Mesothelial cell of epicardium (in vitro differentiated cells): Measurements from ENCODE around the gene SH2D3A. TPM values are rescaled to one million over a fixed set of nuclear protein-coding genes. Genes with fewer than 3 reads are reported as not detected.

Source experiments
- DNase-seq, 2 experiments: peaks; one replicate each; pipeline ENCODE4 v3.0.0; 2021; ENCODE audit warnings: low spot score in 2 of 2; ENCODE audit not compliant: unreplicated experiment in 2 of 2
- H3K27ac Mint-ChIP-seq: 2 replicates; pipeline ENCODE4 v1.8.0; 2021; ENCODE audit warnings: mixed read lengths
- H3K27me3 Mint-ChIP-seq: 2 replicates; pipeline ENCODE4 v1.8.0; 2021; ENCODE audit warnings: low read depth, mixed read lengths
- H3K36me3 Mint-ChIP-seq: 2 replicates; pipeline ENCODE4 v1.8.0; 2021; ENCODE audit warnings: mixed read lengths
- H3K4me1 Mint-ChIP-seq: 2 replicates; pipeline ENCODE4 v1.8.0; 2021; ENCODE audit warnings: mixed read lengths
- H3K4me3 Mint-ChIP-seq: 2 replicates; pipeline ENCODE4 v1.8.0; 2021; ENCODE audit warnings: mild to moderate bottlenecking, moderate library complexity, mixed read lengths
- H3K9me3 Mint-ChIP-seq: 2 replicates; pipeline ENCODE4 v1.8.0; 2021; ENCODE audit warnings: mixed read lengths
- CTCF ChIP-seq: fragments of 200-600 bp; sonication (generic); IDR thresholded peaks from one replicate; pipeline ENCODE4 v1.5.0; 2021; ENCODE audit warnings: antibody characterized with exemption; ENCODE audit not compliant: unreplicated experiment
- total RNA-seq: library from RNA; stranded (reverse); gene quantifications from 3 replicates; pipeline ENCODE4 v1.2.1, GENCODE V29; 2021

Gene SH2D3A
- total RNA-seq, 1 donor from 2014 or later, result 13.3 TPM

DNA sequence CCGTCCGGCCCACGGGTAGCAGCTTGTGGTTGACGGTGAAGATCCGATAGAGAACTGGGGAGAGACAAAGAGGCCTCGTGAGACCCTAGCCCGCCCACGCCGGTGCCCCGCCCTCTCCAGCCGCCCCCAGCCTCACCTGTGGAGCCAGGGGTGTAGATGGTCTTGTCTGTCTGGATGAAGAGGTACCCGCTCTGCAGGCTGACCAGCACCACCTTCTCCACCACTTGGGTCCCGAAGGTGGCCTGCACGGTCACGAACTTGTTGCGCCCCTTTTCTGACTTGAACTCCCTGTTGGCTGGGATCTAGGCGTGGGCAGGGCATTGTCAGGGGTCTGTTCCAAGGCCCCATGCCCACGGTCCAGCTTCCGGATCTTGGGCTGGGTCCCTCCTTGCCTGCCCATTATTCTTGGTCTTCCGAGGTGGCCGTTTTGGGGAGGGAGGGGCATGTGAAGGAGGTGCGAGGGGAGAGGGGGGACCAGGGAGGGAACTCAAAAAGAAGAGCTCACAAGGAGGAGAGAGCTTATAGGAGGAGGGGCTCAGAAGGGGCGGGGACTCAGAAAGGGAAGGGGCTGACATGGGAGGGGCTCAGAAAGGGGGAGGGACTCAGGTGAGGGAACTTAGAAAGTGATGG lies 49.0 kb downstream of the SH2D3A start:
- peaks cover 17% of the 10 kb centered on the region for H3K4me1 Mint-ChIP-seq
- H3K36me3 Mint-ChIP-seq, result no peaks in the 10 kb centered on the region
- DNase-seq, result no peak
- peaks cover 11% of the 10 kb centered on the region for H3K27me3 Mint-ChIP-seq
- TF ChIP-seq CTCF, result no peak
- H3K9me3 Mint-ChIP-seq, result no peaks in the 10 kb centered on the region
- H3K27ac Mint-ChIP-seq, result no peak overlapping the region
- no peak overlapping the region for H3K4me3 Mint-ChIP-seq

GRCh38 chr19:6717441-6717971 lies 49.7 kb downstream of the SH2D3A start:
- Mint-ChIP-seq H3K9me3 (no peaks in the 10 kb centered on the region), H3K27ac (no peak overlapping the region), H3K27me3 (peaks cover 17% of the 10 kb centered on the region), H3K4me1 (peaks cover 13% of the 10 kb centered on the region), H3K36me3 (no peaks in the 10 kb centered on the region), H3K4me3 (no peak overlapping the region)
- no peak for TF ChIP-seq CTCF
- no peak for DNase-seq

DNA sequence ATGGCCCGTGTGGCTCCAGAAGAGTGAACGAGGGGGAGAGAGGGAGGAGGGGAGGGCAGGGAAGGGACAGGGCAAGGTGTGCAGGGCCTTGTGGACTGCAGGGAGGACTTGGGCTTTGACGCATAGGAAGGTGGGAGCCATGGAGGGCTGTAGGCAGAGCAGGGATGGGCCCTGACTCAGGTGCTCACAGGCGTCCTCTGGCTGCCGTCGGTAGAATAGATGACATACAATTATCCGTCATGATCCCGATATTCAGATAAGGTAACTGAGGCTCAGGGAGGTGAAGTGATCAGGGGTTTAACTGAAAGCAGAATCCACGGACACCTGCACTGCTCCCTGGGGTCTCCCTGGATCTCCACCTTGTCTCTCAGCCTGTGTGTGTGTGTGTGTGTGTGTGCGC lies 50.2 kb downstream of the SH2D3A start:
- no peak for TF ChIP-seq CTCF
- no peak overlapping the region for H3K27ac Mint-ChIP-seq
- no peak for DNase-seq
- H3K9me3 Mint-ChIP-seq, result no peaks in the 10 kb centered on the region
- H3K36me3 Mint-ChIP-seq, result no peaks in the 10 kb centered on the region
- peaks cover 22% of the 10 kb centered on the region for H3K27me3 Mint-ChIP-seq
- H3K4me1 Mint-ChIP-seq, result peaks cover 11% of the 10 kb centered on the region
- H3K4me3 Mint-ChIP-seq, result no peak overlapping the region

- no peak for DNase-seq
- Mint-ChIP-seq H3K36me3 (no peaks in the 10 kb centered on the region), H3K4me1 (peaks cover 7% of the 10 kb centered on the region), H3K9me3 (no peaks in the 10 kb centered on the region), H3K27me3 (peaks cover 27% of the 10 kb centered on the region), H3K4me3 (no peak overlapping the region), H3K27ac (no peak overlapping the region)
- TF ChIP-seq CTCF, result no peak
These were observed 50.6 kb downstream of the SH2D3A start for GRCh38 chr19:6716610-6716970.

GRCh38 chr19:6714749-6715555 lies 52.3 kb downstream of the SH2D3A start:
- DNase-seq, result no peak
- no peaks in the 10 kb centered on the region for H3K9me3 Mint-ChIP-seq
- no peak overlapping the region for H3K4me3 Mint-ChIP-seq
- H3K27ac Mint-ChIP-seq, result no peak overlapping the region
- TF ChIP-seq CTCF, result no peak
- H3K36me3 Mint-ChIP-seq, result no peaks in the 10 kb centered on the region
- H3K27me3 Mint-ChIP-seq, result peaks cover 43% of the 10 kb centered on the region
- H3K4me1 Mint-ChIP-seq, result no peaks in the 10 kb centered on the region
